Transverse colon (tissue), 4 donors: Measurements from ENCODE around the gene CKB. TPM values are rescaled to one million over a fixed set of nuclear protein-coding genes. Genes with fewer than 3 reads are reported as not detected.

Experiments used
- DNase-seq: peaks from one replicate; pipeline ENCODE4 v3.0.0-alpha.2; 2019
- H3K27ac ChIP-seq, 4 donors: fragments of 200-600 bp; sonication (generic); 2 replicates each; pipeline ENCODE4 v1.5.1; 2016 to 2018; ENCODE audit warnings: inconsistent platforms in 4 of 4
- H3K27me3 ChIP-seq: fragments of 200-600 bp; sonication (generic); 2 replicates; pipeline ENCODE4 v1.5.1; 2017; ENCODE audit warnings: inconsistent platforms
- H3K36me3 ChIP-seq, 4 donors: fragments of 200-600 bp; sonication (generic); 2 replicates each; pipeline ENCODE4 v1.5.1; 2017 to 2019; ENCODE audit warnings: inconsistent platforms in 4 of 4
- H3K4me1 ChIP-seq, 4 donors: fragments of 200-600 bp; sonication (generic); 2 replicates each; pipeline ENCODE4 v1.5.1; 2017 to 2020; ENCODE audit warnings: inconsistent platforms in 4 of 4
- H3K4me3 ChIP-seq, 4 donors: fragments of 200-600 bp; sonication (generic); 1 replicate in 1 of 4; 2 replicates in 3 of 4; pipeline versions ENCODE4 v1.5.1 to v1.6.1; 2017 to 2019; ENCODE audit warnings: inconsistent platforms in 4 of 4
- H3K9me3 ChIP-seq, 2 donors: fragments of 200-600 bp; sonication (generic); 2 replicates each; pipeline ENCODE4 v1.5.1; 2017 to 2019; ENCODE audit warnings: inconsistent platforms in 2 of 2
- CTCF ChIP-seq, 5 experiments: fragments of 200-600 bp in 3 of 5; fragments of 450-650 bp in 2 of 5; sonication (generic) in 3 of 5; IDR thresholded peaks; 1 replicate in 2 of 5; 2 replicates in 3 of 5; pipeline ENCODE4 v1.5.1; 2016 to 2017; ENCODE audit warnings: antibody characterized with exemption in 5 of 5, inconsistent platforms in 3 of 5, mild to moderate bottlenecking in 2 of 5, moderate library complexity in 1 of 5
- EP300 ChIP-seq: sonication (generic); formaldehyde crosslinking; IDR thresholded peaks from one replicate; pipeline ENCODE4 v1.6.1; 2017; ENCODE audit warnings: antibody characterized with exemption, low read depth
- POLR2A ChIP-seq: fragments of 450-650 bp; IDR thresholded peaks from one replicate; pipeline ENCODE4 v1.6.1; 2016; ENCODE audit warnings: antibody characterized with exemption, mild to moderate bottlenecking, moderate library complexity
- POLR2AphosphoS5 ChIP-seq, 3 donors: sonication (generic); formaldehyde crosslinking; IDR thresholded peaks; one replicate each; pipeline ENCODE4 v1.6.1; 2016; ENCODE audit warnings: antibody characterized with exemption in 3 of 3
- WGBS, 2 donors: methylation state at CpG; one replicate each; pipeline ENCODE4 v1.1.5; 2018; ENCODE audit warnings: low coverage in 1 of 2; 5-methylcytosine and 5-hydroxymethylcytosine counted together
- in situ Hi-C, 4 donors: fragments of 200-750 bp; cut with MboI; loops; one replicate each; pipeline versions ENCODE4 v1.15.0 to v1.15.1; 2017; ENCODE audit warnings: low sequenced_read_pairs in 3 of 4, low pct_ligation_motif_present in 1 of 4, low pct_unique_long_range_greater_than_20kb in 1 of 4
- intact Hi-C: fragments of 100-400 bp; cut with DNase I; formaldehyde crosslinking; loops from one replicate; pipeline ENCODE4 v1.15.1; 2023; ENCODE audit warnings: low total_unique reads
- total RNA-seq, 4 donors: library from RNA; depleted of rRNA; stranded (reverse); fragments of >200 nt; gene quantifications; one replicate each; pipeline ENCODE4 v1.1.0, GENCODE V29; 2016

The CKB gene
- total RNA-seq, 4 donors from 2014 or later, result 504 to 5,877 (median 3,263) TPM

GRCh38 chr14:103517721-103518421 lies 4.8 kb downstream of the CKB start:
- no peaks in the 10 kb centered on the region for H3K9me3 ChIP-seq
- TF ChIP-seq POLR2AphosphoS5 (IDR thresholded peaks at IDR 0.05), result no peak
- TF ChIP-seq POLR2A, result peak; percentile 15
- no peak for TF ChIP-seq CTCF (IDR thresholded peaks at IDR 0.05)
- 45 to 67% methylated on average over 3 to 20 of the region's 20 CpGs for WGBS, 2 donors
- no peak overlapping the region for H3K4me3 ChIP-seq
- peak; percentile 64 for DNase-seq
- peaks cover 31 to 55% (median 39%) of the 10 kb centered on the region in 4 donors for H3K4me1 ChIP-seq
- peaks cover 0 to 4% (median 0%) of the 10 kb centered on the region in 4 donors for H3K36me3 ChIP-seq
- H3K27me3 ChIP-seq, result peaks cover 7% of the 10 kb centered on the region
- intact Hi-C loops (loop anchor here (2.0 kb wide), 1 partner anchor 29 kb away; no protein-coding TSS in a partner anchor), in situ Hi-C loops (no loop called here)
- peak overlapping the region; percentile 89 to 95 (median 92) for H3K27ac ChIP-seq

GRCh38 chr14:103517174-103517566 lies 5.5 kb downstream of the CKB start:
- Histone ChIP-seq H3K27ac (peak overlapping the region in 2 of 4 donors; percentile 89 to 93), H3K9me3 (no peaks in the 10 kb centered on the region), H3K4me3 (no peak overlapping the region), H3K4me1 (peaks cover 36 to 60% (median 45%) of the 10 kb centered on the region in 4 donors), H3K36me3 (peaks cover 0 to 4% (median 0%) of the 10 kb centered on the region in 4 donors), H3K27me3 (peaks cover 5% of the 10 kb centered on the region)
- no peak for TF ChIP-seq CTCF (IDR thresholded peaks at IDR 0.05)
- peak in 1 of 3 donors; percentile 4 for TF ChIP-seq POLR2AphosphoS5 (IDR thresholded peaks at IDR 0.05)
- 87% methylated on average over 10 of the region's 10 CpGs; no CpG with 5 or more reads in 1 of the 2 donors for WGBS, 2 donors
- no peak for DNase-seq
- in situ Hi-C loops (no loop called here), intact Hi-C loops (no loop called here)

- no peak for TF ChIP-seq POLR2AphosphoS5 (IDR thresholded peaks at IDR 0.05)
- no peak for TF ChIP-seq POLR2A
- no peak for TF ChIP-seq CTCF (IDR thresholded peaks at IDR 0.05)
- TF ChIP-seq EP300, result no peak
- H3K4me1 ChIP-seq, result peaks cover 36 to 58% (median 45%) of the 10 kb centered on the region in 4 donors
These were observed 6.0 kb downstream of the CKB start for GRCh38 chr14:103516426-103517173.

More at GRCh38 chr14:103516426-103517173, 6.0 kb downstream of the CKB start:
- Histone ChIP-seq H3K27me3 (no peaks in the 10 kb centered on the region), H3K27ac (no peak overlapping the region), H3K9me3 (no peaks in the 10 kb centered on the region), H3K4me3 (no peak overlapping the region), H3K36me3 (peaks cover 0 to 4% (median 0%) of the 10 kb centered on the region in 4 donors)
- intact Hi-C loops (no loop called here), in situ Hi-C loops (no loop called here)
- no peak for DNase-seq
- 72% methylated on average over 10 of the region's 10 CpGs; no CpG with 5 or more reads in 1 of the 2 donors for WGBS, 2 donors
